HG03025 (cell line): ENCODE measurements around the gene SDK2.

Experiments
- ATAC-seq: cut with Tn5 transposase; IDR thresholded peaks from one replicate; pipeline ENCODE4 v1.9.1; 2021; ENCODE audit warnings: mild to moderate bottlenecking, moderate library complexity; ENCODE audit not compliant: unreplicated experiment, low FRiP score

The SDK2 gene

GRCh38 chr17:73613271-73614233, 30.7 kb downstream of the SDK2 start:
- no peak for ATAC-seq

GRCh38 chr17:73612031-73612472, 32.2 kb downstream of the SDK2 start:
- no peak for ATAC-seq

GRCh38 chr17:73611630-73612029, 32.6 kb downstream of the SDK2 start:
- no peak for ATAC-seq

- ATAC-seq: no peak
Observed at GRCh38 chr17:73610331-73610911, 33.8 kb downstream of the SDK2 start.

GRCh38 chr17:73609758-73610157, 34.5 kb downstream of the SDK2 start:
- no peak for ATAC-seq

- no peak for ATAC-seq
Observed at GRCh38 chr17:73609060-73609459, 35.2 kb downstream of the SDK2 start.

- ATAC-seq: no peak
Observed at GRCh38 chr17:73605444-73605843, 38.8 kb downstream of the SDK2 start.

- no peak for ATAC-seq
Observed at GRCh38 chr17:73604476-73604875, 39.8 kb downstream of the SDK2 start.

- ATAC-seq: no peak
Observed at GRCh38 chr17:73603971-73604370, 40.3 kb downstream of the SDK2 start.

GRCh38 chr17:73600103-73600871, 44.0 kb downstream of the SDK2 start:
- no peak for ATAC-seq

GRCh38 chr17:73599599-73599998, 44.6 kb downstream of the SDK2 start:
- ATAC-seq: no peak

GRCh38 chr17:73598212-73598611, 46.0 kb downstream of the SDK2 start:
- ATAC-seq: no peak

- ATAC-seq: no peak
Observed at GRCh38 chr17:73595931-73596330, 48.3 kb downstream of the SDK2 start.

- ATAC-seq: no peak
Observed at GRCh38 chr17:73595479-73595878, 48.8 kb downstream of the SDK2 start.

GRCh38 chr17:73595068-73595467, 49.2 kb downstream of the SDK2 start:
- ATAC-seq: no peak

GRCh38 chr17:73594598-73594997, 49.6 kb downstream of the SDK2 start:
- ATAC-seq: no peak

GRCh38 chr17:73594025-73594424, 50.2 kb downstream of the SDK2 start:
- ATAC-seq: no peak

GRCh38 chr17:73593249-73593965, 50.8 kb downstream of the SDK2 start:
- no peak for ATAC-seq

- no peak for ATAC-seq
Observed at GRCh38 chr17:73592501-73592961, 51.7 kb downstream of the SDK2 start.

- no peak for ATAC-seq
Observed at GRCh38 chr17:73592079-73592415, 52.2 kb downstream of the SDK2 start.
